H9 (cell line): ENCODE results near the gene SEZ6. TPM values are rescaled to one million over a fixed set of nuclear protein-coding genes. Genes with fewer than 3 reads are reported as not detected.

Experiments
- DNase-seq: peaks from one replicate; pipeline ENCODE4 v3.0.0-alpha.2; 2017
- H2AFZ ChIP-seq: one replicate; pipeline ENCODE4 v1.6.1; 2013; ENCODE audit warnings: mild to moderate bottlenecking, low read length, control low read depth, moderate library complexity
- H2AK5ac ChIP-seq: 2 replicates; pipeline ENCODE4 v1.6.1; 2013; ENCODE audit warnings: low read length, control low read depth, mixed read lengths; ENCODE audit not compliant: insufficient read length
- H2BK120ac ChIP-seq: one replicate; pipeline ENCODE4 v1.6.1; 2013; ENCODE audit warnings: low read depth, mild to moderate bottlenecking, low read length, control low read depth, inconsistent platforms; ENCODE audit not compliant: poor library complexity, severe bottlenecking
- H2BK12ac ChIP-seq: 2 replicates; pipeline ENCODE4 v1.6.1; 2013; ENCODE audit warnings: low read length, control low read depth, mixed read lengths, low read depth; ENCODE audit not compliant: insufficient read length
- H2BK15ac ChIP-seq: 2 replicates; pipeline ENCODE4 v1.6.1; 2013; ENCODE audit warnings: low read depth, low read length, control low read depth
- H2BK20ac ChIP-seq: one replicate; pipeline ENCODE4 v1.6.1; 2013; ENCODE audit warnings: low read depth, mild to moderate bottlenecking, low read length, control low read depth, inconsistent platforms; ENCODE audit not compliant: poor library complexity, severe bottlenecking
- H2BK5ac ChIP-seq: 2 replicates; pipeline ENCODE4 v1.6.1; 2013; ENCODE audit warnings: low read length, control low read depth, mixed read lengths; ENCODE audit not compliant: insufficient read length
- H3K14ac ChIP-seq: 2 replicates; pipeline ENCODE4 v1.6.1; 2013; ENCODE audit warnings: low read length, control low read depth; ENCODE audit not compliant: insufficient read depth
- H3K18ac ChIP-seq: 2 replicates; pipeline ENCODE4 v1.6.1; 2013; ENCODE audit warnings: low read depth, mild to moderate bottlenecking, mixed read lengths, low read length, control low read depth; ENCODE audit not compliant: insufficient read length
- H3K23ac ChIP-seq: 2 replicates; pipeline ENCODE4 v1.6.1; 2013; ENCODE audit warnings: low read length, control low read depth, mixed read lengths, low read depth; ENCODE audit not compliant: insufficient read length
- H3K23me2 ChIP-seq: 2 replicates; pipeline ENCODE4 v1.6.1; 2013; ENCODE audit warnings: low read depth, mild to moderate bottlenecking, mixed read lengths, low read length, control low read depth; ENCODE audit not compliant: insufficient read length, poor library complexity, severe bottlenecking
- H3K27ac ChIP-seq: 2 replicates; pipeline ENCODE4 v1.5.1; 2013; ENCODE audit warnings: low read length, control low read depth, mixed read lengths, low read depth; ENCODE audit not compliant: insufficient read length
- H3K27me3 ChIP-seq: 2 replicates; pipeline ENCODE4 v1.6.1; 2013; ENCODE audit warnings: low read length, control low read depth, inconsistent platforms; ENCODE audit not compliant: insufficient read depth
- H3K4ac ChIP-seq: 2 replicates; pipeline ENCODE4 v1.6.1; 2013; ENCODE audit warnings: low read depth, mild to moderate bottlenecking, control low read depth, inconsistent platforms, low read length, moderate library complexity
- H3K4me1 ChIP-seq: 2 replicates; pipeline ENCODE4 v1.6.1; 2013; ENCODE audit warnings: low read length, control low read depth, inconsistent platforms; ENCODE audit not compliant: insufficient read depth
- H3K4me2 ChIP-seq: 2 replicates; pipeline ENCODE4 v1.6.1; 2013; ENCODE audit warnings: low read length, control low read depth, mixed read lengths; ENCODE audit not compliant: insufficient read length, insufficient read depth
- H3K56ac ChIP-seq: 2 replicates; pipeline ENCODE4 v1.6.1; 2013; ENCODE audit warnings: low read depth, mild to moderate bottlenecking, mixed read lengths, low read length, control low read depth; ENCODE audit not compliant: insufficient read length
- H3K79me1 ChIP-seq: 2 replicates; pipeline ENCODE4 v1.6.1; 2013; ENCODE audit warnings: low read depth, mild to moderate bottlenecking, moderate library complexity, low read length, control low read depth, inconsistent platforms; ENCODE audit not compliant: insufficient read depth, poor library complexity, severe bottlenecking
- H3K79me2 ChIP-seq: 2 replicates; pipeline ENCODE4 v1.6.1; 2013; ENCODE audit warnings: low read length, control low read depth, inconsistent platforms; ENCODE audit not compliant: insufficient read depth
- H3K9ac ChIP-seq: 2 replicates; pipeline ENCODE4 v1.6.1; 2013; ENCODE audit warnings: low read length, control low read depth, mixed read lengths; ENCODE audit not compliant: insufficient read length; ENCODE audit errors: extremely low read depth
- H3K9me3 ChIP-seq: one replicate; pipeline ENCODE4 v1.6.1; 2013; ENCODE audit warnings: low read depth, low read length, inconsistent platforms; ENCODE audit not compliant: control insufficient read depth
- H3T11ph ChIP-seq: one replicate; pipeline ENCODE4 v1.6.1; 2013; ENCODE audit warnings: mild to moderate bottlenecking, low read length, control low read depth, inconsistent platforms
- H4K20me1 ChIP-seq: one replicate; pipeline ENCODE4 v1.6.1; 2013; ENCODE audit not compliant: control insufficient read depth, insufficient read length, insufficient read depth
- H4K5ac ChIP-seq: 2 replicates; pipeline ENCODE4 v1.6.1; 2013; ENCODE audit warnings: low read depth, mild to moderate bottlenecking, mixed read lengths, low read length, control low read depth; ENCODE audit not compliant: insufficient read length
- H4K8ac ChIP-seq: replicated peaks from 2 replicates; pipeline ENCODE4 v1.6.1; 2013; ENCODE audit warnings: low read length, control low read depth, mixed read lengths, low read depth; ENCODE audit not compliant: insufficient read length
- H4K91ac ChIP-seq: 2 replicates; pipeline ENCODE4 v1.6.1; 2013; ENCODE audit warnings: low read depth, mild to moderate bottlenecking, moderate library complexity, mixed read lengths, low read length, control low read depth; ENCODE audit not compliant: insufficient read length
- H3K27ac Mint-ChIP-seq, 3 experiments: 2 replicates in 2 of 3; 3 replicates in 1 of 3; pipeline ENCODE4 v1.8.0; 2020 to 2021; ENCODE audit warnings: mixed read lengths in 3 of 3, mild to moderate bottlenecking in 1 of 3, moderate library complexity in 1 of 3
- H3K27me3 Mint-ChIP-seq: 2 replicates; pipeline ENCODE4 v1.8.0; 2021; ENCODE audit warnings: low read depth, mild to moderate bottlenecking, moderate library complexity, mixed read lengths
- H3K36me3 Mint-ChIP-seq, 3 experiments: 2 replicates in 2 of 3; 3 replicates in 1 of 3; pipeline ENCODE4 v1.8.0; 2020 to 2021; ENCODE audit warnings: low read depth in 3 of 3, mixed read lengths in 3 of 3; ENCODE audit not compliant: insufficient read depth in 1 of 3
- H3K4me1 Mint-ChIP-seq, 2 experiments: 2 replicates each; pipeline ENCODE4 v1.8.0; 2020; ENCODE audit warnings: mixed read lengths in 2 of 2
- H3K4me3 Mint-ChIP-seq, 2 experiments: 2 replicates in 1 of 2; 3 replicates in 1 of 2; pipeline ENCODE4 v1.8.0; 2020 to 2021; ENCODE audit warnings: mild to moderate bottlenecking in 2 of 2, mixed read lengths in 2 of 2, moderate library complexity in 1 of 2
- H3K9me3 Mint-ChIP-seq, 2 experiments: 2 replicates in 1 of 2; 3 replicates in 1 of 2; pipeline ENCODE4 v1.8.0; 2020; ENCODE audit warnings: mild to moderate bottlenecking in 2 of 2, mixed read lengths in 2 of 2, moderate library complexity in 1 of 2
- WGBS: extraction: QIAGEN DNeasy Blood & Tissue Kit; methylation state at CpG from one replicate; pipeline ENCODE4 v1.1.7; 2013; ENCODE audit warnings: missing lambda C conversion rate, low lambda C conversion rate, mixed read lengths; ENCODE audit not compliant: insufficient read length; ENCODE audit errors: extremely low coverage; 5-methylcytosine and 5-hydroxymethylcytosine counted together
- total RNA-seq: library from RNA; stranded (reverse); gene quantifications from 2 replicates; pipeline ENCODE4 v1.2.1, GENCODE V29; 2021
- TF ChIP-seq, protein P1 (sequence below): fragments of 200-600 bp; sonication (generic); conservative IDR thresholded peaks from 3 replicates; pipeline ENCODE4 v1.8.0; 2021; ENCODE audit warnings: antibody characterized with exemption, mild to moderate bottlenecking

Gene SEZ6
- total RNA-seq, 1 experiment from 2014 or later, result 1.8 TPM

DNA sequence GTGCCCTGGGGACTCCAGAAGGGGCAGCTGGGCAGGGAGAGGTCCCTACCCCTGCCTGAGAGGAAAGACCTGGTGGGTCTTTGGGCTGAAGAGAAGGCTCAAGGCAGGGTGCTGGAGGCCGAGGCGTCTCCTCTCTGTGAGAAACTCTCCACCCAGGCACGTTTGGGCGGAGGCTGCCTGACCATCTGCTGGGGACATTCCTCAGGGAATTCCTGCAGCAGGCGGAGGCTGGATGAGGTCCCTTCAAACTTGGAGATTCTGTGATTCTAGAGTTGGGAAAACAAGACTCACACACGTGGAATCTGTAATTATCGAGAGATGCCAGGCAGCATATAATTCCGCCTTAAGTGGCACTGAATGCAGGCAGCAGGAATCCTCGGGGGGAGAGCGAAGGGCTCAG is 33.4 kb downstream of the SEZ6 start:
- Mint-ChIP-seq H3K36me3 (no peaks in the 10 kb centered on the region), H3K9me3 (no peaks in the 10 kb centered on the region), H3K4me1 (peaks cover 49 to 52% of the 10 kb centered on the region in 2 experiments), H3K27me3 (peaks cover 6% of the 10 kb centered on the region), H3K4me3 (no peak overlapping the region), H3K27ac (peak overlapping the region in 1 of 3 experiments; percentile 63; a peak in 1 of 7 replicates)
- H4K20me1 ChIP-seq, result no peaks in the 10 kb centered on the region
- H3K27ac ChIP-seq, result no peak overlapping the region
- no peaks in the 10 kb centered on the region for H3K23me2 ChIP-seq
- no peaks in the 10 kb centered on the region for H3K9me3 ChIP-seq
- no peak overlapping the region for H3T11ph ChIP-seq
- TF ChIP-seq, protein P1, sequence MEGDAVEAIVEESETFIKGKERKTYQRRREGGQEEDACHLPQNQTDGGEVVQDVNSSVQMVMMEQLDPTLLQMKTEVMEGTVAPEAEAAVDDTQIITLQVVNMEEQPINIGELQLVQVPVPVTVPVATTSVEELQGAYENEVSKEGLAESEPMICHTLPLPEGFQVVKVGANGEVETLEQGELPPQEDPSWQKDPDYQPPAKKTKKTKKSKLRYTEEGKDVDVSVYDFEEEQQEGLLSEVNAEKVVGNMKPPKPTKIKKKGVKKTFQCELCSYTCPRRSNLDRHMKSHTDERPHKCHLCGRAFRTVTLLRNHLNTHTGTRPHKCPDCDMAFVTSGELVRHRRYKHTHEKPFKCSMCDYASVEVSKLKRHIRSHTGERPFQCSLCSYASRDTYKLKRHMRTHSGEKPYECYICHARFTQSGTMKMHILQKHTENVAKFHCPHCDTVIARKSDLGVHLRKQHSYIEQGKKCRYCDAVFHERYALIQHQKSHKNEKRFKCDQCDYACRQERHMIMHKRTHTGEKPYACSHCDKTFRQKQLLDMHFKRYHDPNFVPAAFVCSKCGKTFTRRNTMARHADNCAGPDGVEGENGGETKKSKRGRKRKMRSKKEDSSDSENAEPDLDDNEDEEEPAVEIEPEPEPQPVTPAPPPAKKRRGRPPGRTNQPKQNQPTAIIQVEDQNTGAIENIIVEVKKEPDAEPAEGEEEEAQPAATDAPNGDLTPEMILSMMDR, result no peak
- H4K5ac ChIP-seq, result no peak overlapping the region
- no peak overlapping the region for H3K56ac ChIP-seq
- H3K4me1 ChIP-seq, result peaks cover 8% of the 10 kb centered on the region; the same call in 1 of the 2 replicates
- no peaks in the 10 kb centered on the region for H3K79me2 ChIP-seq
- H3K18ac ChIP-seq, result no peak overlapping the region
- no peaks in the 10 kb centered on the region for H3K79me1 ChIP-seq
- no peak overlapping the region for H3K9ac ChIP-seq
- H4K8ac ChIP-seq, result no peak overlapping the region
- H3K27me3 ChIP-seq, result no peaks in the 10 kb centered on the region
- no peak overlapping the region for H3K4me2 ChIP-seq
- DNase-seq, result no peak
- H2AFZ ChIP-seq, result no peak overlapping the region
- H2BK120ac ChIP-seq, result no peak overlapping the region
- no peak overlapping the region for H2AK5ac ChIP-seq
- no peak overlapping the region for H3K4ac ChIP-seq
- WGBS, result no CpG with 5 or more reads among the region's 10 CpGs
- no peak overlapping the region for H2BK5ac ChIP-seq
- H4K91ac ChIP-seq, result no peak overlapping the region
- H3K23ac ChIP-seq, result no peak overlapping the region
- no peak overlapping the region for H2BK15ac ChIP-seq
- no peak overlapping the region for H2BK20ac ChIP-seq
- H2BK12ac ChIP-seq, result no peak overlapping the region
- H3K14ac ChIP-seq, result no peak overlapping the region
